Common myeloid progenitor, CD34-positive (primary cell): Measurements from ENCODE around the gene MPIG6B.

Experiments used
- CTCF ChIA-PET: fragments of 350-600 bp; sonication (Branson Sonifier 250); formaldehyde crosslinking; loops from one replicate; lab custom pipeline; 2021; ENCODE audit warnings: antibody characterized with exemption; lab: Charles Lee
- POLR2A ChIA-PET: fragments of 350-600 bp; sonication (Branson Sonifier 250); formaldehyde crosslinking; loops from one replicate; lab custom pipeline; 2021; ENCODE audit warnings: antibody characterized with exemption; lab: Charles Lee
- DNase-seq, 3 donors: peaks; one replicate each; pipeline versions ENCODE4 v3.0.0 to v3.0.0-alpha.2; 2013
- H3K27ac ChIP-seq, 2 experiments: 1 replicate in 1 of 2; 2 replicates in 1 of 2; pipeline ENCODE4 v1.7.0; 2013; ENCODE audit warnings: inconsistent platforms in 2 of 2, low read length in 2 of 2, mild to moderate bottlenecking in 2 of 2, low read depth in 1 of 2, moderate library complexity in 1 of 2; ENCODE audit not compliant: severe bottlenecking in 2 of 2, insufficient read depth in 1 of 2, poor library complexity in 1 of 2
- H3K27me3 ChIP-seq, 5 experiments: replicated peaks in 2 of 5; 1 replicate in 3 of 5; 2 replicates in 2 of 5; pipeline versions ENCODE4 v1.6.1 to v1.7.0; 2013; ENCODE audit warnings: low read length in 4 of 5, mild to moderate bottlenecking in 2 of 5, moderate library complexity in 2 of 5, inconsistent platforms in 1 of 5; ENCODE audit not compliant: insufficient read depth in 5 of 5, control insufficient read depth in 4 of 5
- H3K36me3 ChIP-seq, 4 experiments: 1 replicate in 2 of 4; 2 replicates in 2 of 4; pipeline versions ENCODE4 v1.6.1 to v1.7.0; 2013; ENCODE audit warnings: low read length in 3 of 4, control low read depth in 1 of 4, mild to moderate bottlenecking in 1 of 4; ENCODE audit not compliant: control insufficient read depth in 4 of 4, insufficient read depth in 4 of 4
- H3K4me1 ChIP-seq, 4 experiments: 1 replicate in 3 of 4; 2 replicates in 1 of 4; pipeline versions ENCODE4 v1.6.1 to v1.7.1; 2013; ENCODE audit warnings: low read length in 3 of 4, mild to moderate bottlenecking in 3 of 4, control low read depth in 1 of 4, inconsistent platforms in 1 of 4, moderate library complexity in 1 of 4; ENCODE audit not compliant: control insufficient read depth in 4 of 4, insufficient read depth in 4 of 4; ENCODE audit errors: control extremely low read depth in 1 of 4
- H3K4me3 ChIP-seq, 7 experiments: 1 replicate in 4 of 7; 2 replicates in 3 of 7; pipeline versions ENCODE4 v1.5.1 to v1.7.0; 2013; ENCODE audit warnings: mild to moderate bottlenecking in 7 of 7, low read length in 6 of 7, moderate library complexity in 6 of 7, inconsistent platforms in 2 of 7, low read depth in 2 of 7, control low read depth in 1 of 7; ENCODE audit not compliant: insufficient read depth in 4 of 7, control insufficient read depth in 1 of 7; ENCODE audit errors: extremely low read depth in 1 of 7
- H3K9me3 ChIP-seq, 5 experiments: 1 replicate in 4 of 5; 2 replicates in 1 of 5; pipeline versions ENCODE4 v1.6.1 to v1.7.1; 2013; ENCODE audit warnings: low read length in 4 of 5, mild to moderate bottlenecking in 2 of 5, inconsistent platforms in 1 of 5, low read depth in 1 of 5, moderate library complexity in 1 of 5; ENCODE audit not compliant: control insufficient read depth in 4 of 5, insufficient read depth in 2 of 5; ENCODE audit errors: control extremely low read depth in 1 of 5
- WGBS: methylation state at CpG from one replicate; pipeline ENCODE4 v1.1.5; 2013; ENCODE audit not compliant: insufficient coverage; 5-methylcytosine and 5-hydroxymethylcytosine counted together

MPIG6B gene

GRCh38 chr6:31712296-31712695 lies 10.9 kb upstream of the MPIG6B start:
- peak; percentile 68 to 80 (median 80) for DNase-seq
- CTCF ChIA-PET: interaction anchor here (0.6 to 7.1 kb wide), 20 partner anchors 8 to 165 kb away, joined by 3 to 136 read pairs (median 4); partner anchors contain the start of genes ABHD16A, DDAH2, LY6G6C and MPIG6B
- Histone ChIP-seq H3K9me3 (no peaks in the 10 kb centered on the region), H3K27me3 (no peaks in the 10 kb centered on the region), H3K36me3 (no peaks in the 10 kb centered on the region), H3K27ac (no peak overlapping the region), H3K4me3 (no peak overlapping the region), H3K4me1 (peaks cover 5 to 52% (median 36%) of the 10 kb centered on the region in 4 experiments)
- WGBS: 31% methylated on average over 5 of the region's 8 CpGs
- POLR2A ChIA-PET: interaction anchor here (0.6 to 2.8 kb wide), 8 partner anchors 9 to 178 kb away, joined by 3 to 16 read pairs (median 6); partner anchors contain the start of genes ABHD16A, DDAH2, HSPA1B and MPIG6B

DNA sequence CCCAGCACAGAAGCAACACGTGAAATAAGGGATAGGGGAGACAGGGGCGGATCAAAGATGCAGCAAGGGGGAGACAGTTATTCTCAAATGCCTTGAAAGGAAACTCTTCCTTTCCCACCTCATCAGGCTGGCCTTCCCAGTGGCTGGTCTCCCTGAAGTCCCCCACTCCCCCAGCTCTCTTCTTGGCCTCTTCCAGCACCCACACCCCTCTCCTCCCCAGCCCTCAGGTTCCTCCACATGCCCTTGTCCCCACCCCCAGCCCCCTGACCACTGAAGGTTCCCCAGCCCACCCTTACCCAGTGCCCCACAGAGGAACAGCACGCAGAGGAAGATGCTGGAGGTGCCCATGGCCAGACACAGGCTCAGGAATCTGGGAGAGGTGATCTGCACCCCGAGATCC lies 9.7 kb upstream of the MPIG6B start:
- CTCF ChIA-PET: interaction anchor here (1.1 to 7.1 kb wide), 5 partner anchors 12 to 117 kb away, joined by 3 to 136 read pairs (median 11); partner anchors contain the start of genes DDAH2, LY6G6C and MPIG6B
- no peak overlapping the region for H3K27ac ChIP-seq
- no peaks in the 10 kb centered on the region for H3K9me3 ChIP-seq
- no peak overlapping the region for H3K4me3 ChIP-seq
- no peaks in the 10 kb centered on the region for H3K27me3 ChIP-seq
- WGBS: 92% methylated on average over 4 of the region's 4 CpGs
- no peak for DNase-seq
- POLR2A ChIA-PET: interaction anchor here (1.2 to 1.7 kb wide), 2 partner anchors 13 to 16 kb away, joined by 3 to 11 read pairs; partner anchors contain the start of gene DDAH2
- H3K4me1 ChIP-seq: peaks cover 5 to 52% (median 36%) of the 10 kb centered on the region in 4 experiments
- H3K36me3 ChIP-seq: no peaks in the 10 kb centered on the region

DNA sequence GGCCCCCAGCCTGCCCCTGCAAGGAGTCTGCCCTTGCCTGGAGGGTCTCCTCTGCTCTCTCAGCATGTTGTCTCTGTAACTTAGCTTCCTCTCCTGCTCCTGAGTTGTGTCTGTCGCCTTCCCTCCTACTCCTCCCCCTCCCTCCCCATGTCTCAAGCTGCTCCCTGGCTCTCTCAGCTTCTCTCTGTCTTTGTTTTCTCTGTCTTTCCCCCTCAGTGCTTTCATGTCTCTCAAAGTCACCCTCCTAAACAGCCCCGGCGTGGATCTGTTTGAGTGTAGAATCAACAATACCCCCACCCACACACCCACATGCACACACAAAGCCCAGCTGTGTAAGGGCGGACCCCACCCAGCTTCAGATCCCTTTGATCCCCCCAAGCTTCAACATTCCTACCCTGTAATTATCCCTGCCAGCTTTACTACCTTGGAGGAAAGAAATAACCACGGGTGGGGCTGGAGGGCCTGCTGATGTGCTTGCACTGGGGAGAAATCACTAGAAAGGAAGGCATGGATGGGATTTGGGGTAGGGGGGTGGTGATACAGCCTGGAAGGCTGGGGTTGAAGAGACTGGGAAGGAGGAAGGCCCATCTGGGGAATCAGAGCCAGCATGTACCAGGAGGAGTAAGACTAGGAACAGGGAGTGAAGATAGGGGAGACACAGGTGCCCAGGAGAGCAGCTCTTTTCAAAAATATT lies 9.0 kb upstream of the MPIG6B start:
- Histone ChIP-seq H3K27ac (no peak overlapping the region), H3K4me3 (no peak overlapping the region), H3K4me1 (peaks cover 5 to 52% (median 36%) of the 10 kb centered on the region in 4 experiments), H3K9me3 (no peaks in the 10 kb centered on the region), H3K27me3 (no peaks in the 10 kb centered on the region), H3K36me3 (no peaks in the 10 kb centered on the region)
- no peak for DNase-seq
- ChIA-PET CTCF (interaction anchor here (0.7 to 7.1 kb wide), 9 partner anchors 12 to 119 kb away, joined by 3 to 136 read pairs (median 3); partner anchors contain the start of genes DDAH2, LY6G5C, LY6G6C and MPIG6B), POLR2A (interaction anchor here (0.8 to 1.2 kb wide), 2 partner anchors 13 to 14 kb away, joined by 3 read pairs; no protein-coding TSS in a partner anchor)
- WGBS: 78% methylated on average over 3 of the region's 5 CpGs

DNA sequence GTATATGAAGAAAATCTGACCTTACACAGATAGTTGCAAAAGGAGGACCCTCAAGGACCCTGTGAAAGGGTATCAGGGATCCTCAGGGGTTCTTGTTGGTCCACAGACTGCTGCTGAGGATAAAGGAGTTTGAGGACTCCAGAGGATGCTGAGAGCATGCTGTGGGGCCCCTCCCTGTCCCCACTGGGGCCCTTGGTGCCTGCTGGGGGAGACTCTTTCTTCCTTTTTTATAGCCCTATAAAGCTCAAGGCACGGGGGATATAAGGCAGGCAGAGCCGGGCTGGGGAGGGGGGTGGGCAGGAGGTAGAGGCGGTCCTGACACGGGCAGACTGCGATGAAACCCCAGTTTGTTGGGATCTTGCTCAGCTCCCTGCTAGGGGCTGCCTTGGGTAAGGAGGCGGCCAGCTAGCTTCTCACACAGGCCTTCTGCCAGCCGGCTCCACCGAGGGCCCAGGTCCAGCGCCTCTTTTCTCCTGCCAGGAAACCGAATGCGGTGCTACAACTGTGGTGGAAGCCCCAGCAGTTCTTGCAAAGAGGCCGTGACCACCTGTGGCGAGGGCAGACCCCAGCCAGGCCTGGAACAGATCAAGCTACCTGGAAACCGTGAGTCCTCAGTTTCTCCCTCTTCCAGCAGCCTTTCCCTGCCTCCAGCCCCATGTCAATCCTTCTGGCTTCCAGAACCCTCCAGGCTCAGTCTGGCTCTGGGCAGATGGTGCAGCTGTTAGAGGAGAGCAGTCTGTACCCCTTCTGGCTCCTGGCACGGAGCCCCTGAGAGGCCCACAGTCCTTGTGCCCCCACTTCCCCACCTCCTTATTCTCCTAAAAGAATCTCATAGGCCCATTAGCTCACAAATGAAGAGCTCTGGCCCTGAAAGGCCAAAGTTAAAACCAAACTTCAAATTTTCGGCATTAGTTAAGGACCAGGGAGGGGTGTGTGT lies 7.9 kb upstream of the MPIG6B start, which contains the start of gene LY6G6D:
TSS of gene LY6G6D (plus strand) at position 327 of the 937 bp plus-strand sequence. CDS start at position 335, 8 bp downstream.
- H3K4me1 ChIP-seq: peaks cover 5 to 45% (median 33%) of the 10 kb centered on the region in 4 experiments

DNA sequence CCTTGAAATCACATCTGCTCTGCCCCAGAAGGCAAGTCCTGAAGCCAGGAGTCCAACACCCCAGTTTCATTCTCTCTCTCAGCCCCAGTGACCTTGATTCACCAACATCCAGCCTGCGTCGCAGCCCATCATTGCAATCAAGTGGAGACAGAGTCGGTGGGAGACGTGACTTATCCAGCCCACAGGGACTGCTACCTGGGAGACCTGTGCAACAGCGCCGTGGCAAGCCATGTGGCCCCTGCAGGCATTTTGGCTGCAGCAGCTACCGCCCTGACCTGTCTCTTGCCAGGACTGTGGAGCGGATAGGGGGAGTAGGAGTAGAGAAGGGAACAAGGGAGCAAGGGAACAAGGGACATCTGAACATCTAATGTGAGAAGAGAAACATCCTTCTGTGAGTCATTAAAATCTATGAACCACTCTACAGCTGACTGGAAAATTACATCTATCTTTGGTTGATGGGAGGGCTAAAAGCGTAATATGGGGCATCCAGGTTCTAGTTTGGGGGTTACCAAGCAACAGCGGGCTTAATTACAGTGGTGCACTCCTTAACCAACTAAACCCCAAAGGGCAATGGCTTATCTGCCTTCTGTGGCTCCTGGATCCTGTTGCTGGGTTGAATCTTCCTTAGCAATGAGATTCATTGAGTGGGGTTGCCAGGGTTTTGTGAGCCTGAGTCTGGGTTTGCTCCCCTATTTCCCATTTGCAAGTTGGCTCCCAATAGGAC lies 5.5 kb upstream of the MPIG6B start:
- no peak overlapping the region for H3K27ac ChIP-seq
- H3K9me3 ChIP-seq: no peaks in the 10 kb centered on the region
- peaks cover 2 to 21% (median 14%) of the 10 kb centered on the region in 4 experiments for H3K4me1 ChIP-seq
- CTCF ChIA-PET: no interaction called here
- H3K36me3 ChIP-seq: no peaks in the 10 kb centered on the region
- no peaks in the 10 kb centered on the region for H3K27me3 ChIP-seq
- POLR2A ChIA-PET: no interaction called here
- peak in 1 of 3 donors; percentile 21 for DNase-seq
- 92% methylated on average over 10 of the region's 10 CpGs for WGBS
- H3K4me3 ChIP-seq: no peak overlapping the region

More for the DNA sequence above, 7.9 kb upstream of the MPIG6B start, which contains the start of gene LY6G6D:
- 86% methylated on average over 10 of the region's 16 CpGs for WGBS
- DNase-seq: no peak
- Histone ChIP-seq H3K9me3 (no peaks in the 10 kb centered on the region), H3K27ac (no peak within 1 kb of the TSS), H3K36me3 (no peaks in the 10 kb centered on the region), H3K27me3 (no peaks in the 10 kb centered on the region), H3K4me3 (no peak within 1 kb of the TSS)
- CTCF ChIA-PET: interaction anchor here (1.0 to 7.1 kb wide), 6 partner anchors 10 to 62 kb away, joined by 3 to 136 read pairs (median 4); partner anchors contain the start of genes DDAH2, LY6G6C, MPIG6B and VWA7
- POLR2A ChIA-PET: interaction anchor here (1.4 kb wide), 1 partner anchor 10 kb away, joined by 3 read pairs; no protein-coding TSS in a partner anchor

- DNase-seq: no peak
- Histone ChIP-seq H3K4me3 (no peak overlapping the region), H3K27ac (no peak overlapping the region), H3K36me3 (no peaks in the 10 kb centered on the region), H3K4me1 (peaks cover 2 to 24% (median 17%) of the 10 kb centered on the region in 4 experiments), H3K27me3 (no peaks in the 10 kb centered on the region), H3K9me3 (no peaks in the 10 kb centered on the region)
- ChIA-PET POLR2A (no interaction called here), CTCF (no interaction called here)
- no CpG with 5 or more reads among the region's 1 CpG for WGBS
Measured at GRCh38 chr6:31718265-31718664, 4.9 kb upstream of the MPIG6B start.
